ENCODE results near the gene KCNIP4.

DNA sequence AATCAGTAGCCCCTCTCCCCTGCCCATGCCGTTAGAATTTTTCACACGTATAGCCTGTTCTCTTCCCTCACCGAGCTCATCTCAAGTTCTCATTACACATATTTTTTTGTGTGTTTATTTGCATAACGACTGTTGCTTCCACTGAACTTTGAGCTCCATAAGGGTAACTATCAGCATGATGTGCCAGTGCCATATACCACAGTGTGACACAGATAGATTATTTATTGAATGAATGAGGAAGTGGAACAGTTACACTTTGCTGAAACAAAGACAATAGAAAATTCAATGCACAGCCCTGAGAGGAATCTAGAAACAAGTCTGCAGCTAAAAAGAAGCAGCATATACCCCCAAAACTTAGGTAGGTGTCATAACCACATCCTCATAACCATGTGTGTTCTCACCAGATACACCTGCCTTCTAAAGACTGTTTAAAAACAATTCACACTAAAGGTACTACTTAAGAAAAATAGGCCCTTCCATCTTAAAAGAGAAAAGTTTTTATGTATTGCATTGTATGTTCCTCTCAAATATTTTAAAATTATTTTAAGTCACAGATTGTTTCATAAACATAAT is 858.4 kb downstream of the KCNIP4 start:
- TF ChIP-seq, protein P1, sequence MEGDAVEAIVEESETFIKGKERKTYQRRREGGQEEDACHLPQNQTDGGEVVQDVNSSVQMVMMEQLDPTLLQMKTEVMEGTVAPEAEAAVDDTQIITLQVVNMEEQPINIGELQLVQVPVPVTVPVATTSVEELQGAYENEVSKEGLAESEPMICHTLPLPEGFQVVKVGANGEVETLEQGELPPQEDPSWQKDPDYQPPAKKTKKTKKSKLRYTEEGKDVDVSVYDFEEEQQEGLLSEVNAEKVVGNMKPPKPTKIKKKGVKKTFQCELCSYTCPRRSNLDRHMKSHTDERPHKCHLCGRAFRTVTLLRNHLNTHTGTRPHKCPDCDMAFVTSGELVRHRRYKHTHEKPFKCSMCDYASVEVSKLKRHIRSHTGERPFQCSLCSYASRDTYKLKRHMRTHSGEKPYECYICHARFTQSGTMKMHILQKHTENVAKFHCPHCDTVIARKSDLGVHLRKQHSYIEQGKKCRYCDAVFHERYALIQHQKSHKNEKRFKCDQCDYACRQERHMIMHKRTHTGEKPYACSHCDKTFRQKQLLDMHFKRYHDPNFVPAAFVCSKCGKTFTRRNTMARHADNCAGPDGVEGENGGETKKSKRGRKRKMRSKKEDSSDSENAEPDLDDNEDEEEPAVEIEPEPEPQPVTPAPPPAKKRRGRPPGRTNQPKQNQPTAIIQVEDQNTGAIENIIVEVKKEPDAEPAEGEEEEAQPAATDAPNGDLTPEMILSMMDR (IDR thresholded peaks at IDR 0.05), result no peak
- no peak for TF ChIP-seq POLR2A (IDR thresholded peaks at IDR 0.05)
